H1 (cell line): ENCODE results near the gene ARHGAP24. TPM values are rescaled to one million over a fixed set of nuclear protein-coding genes. Genes with fewer than 3 reads are reported as not detected.
A peak's percentile ranks its signal among the peaks of the same experiment; 100 is the strongest.

Source experiments
- CTCF ChIA-PET: fragments of 300-600 bp; sonication (Branson Sonifier 250); formaldehyde crosslinking; loops from one replicate; lab custom pipeline; 2021; ENCODE audit not compliant: partially characterized antibody; lab: Charles Lee
- POLR2A ChIA-PET: fragments of 300-600 bp; sonication (Branson Sonifier 250); formaldehyde crosslinking; loops from one replicate; lab custom pipeline; 2021; ENCODE audit warnings: inconsistent platforms; ENCODE audit not compliant: partially characterized antibody; lab: Charles Lee
- DNase-seq, 2 experiments: peaks; one replicate each; pipeline versions ENCODE4 v3.0.0 to v3.0.0-alpha.2; 2010 to 2022; ENCODE audit warnings: low spot score in 2 of 2, low read depth in 1 of 2, mixed read lengths in 1 of 2
- FAIRE-seq: peaks from 2 replicates; lab custom pipeline; 2011; peaks lifted over from hg19 to GRCh38; lab: Jason Lieb, UNC
- H2AFZ ChIP-seq: 2 replicates; pipeline ENCODE4 v1.8.1; 2012; ENCODE audit warnings: low read length, inconsistent platforms
- H2AK5ac ChIP-seq: 2 replicates; pipeline ENCODE4 v1.6.1; 2013; ENCODE audit warnings: low read depth, low read length
- H2BK120ac ChIP-seq: replicated peaks from 2 replicates; pipeline ENCODE3; 2013; ENCODE audit warnings: low read depth, low read length, inconsistent platforms
- H2BK12ac ChIP-seq: 2 replicates; pipeline ENCODE4 v1.6.1; 2013; ENCODE audit warnings: low read depth, low read length
- H2BK15ac ChIP-seq: 2 replicates; pipeline ENCODE4 v1.6.1; 2013; ENCODE audit warnings: low read length
- H2BK20ac ChIP-seq: 2 replicates; pipeline ENCODE4 v1.6.1; 2013; ENCODE audit warnings: low read length
- H2BK5ac ChIP-seq: 2 replicates; pipeline ENCODE4 v1.6.1; 2013; ENCODE audit warnings: low read depth, low read length
- H3K14ac ChIP-seq: 2 replicates; pipeline ENCODE4 v1.6.1; 2013; ENCODE audit warnings: inconsistent platforms; ENCODE audit not compliant: insufficient read length
- H3K18ac ChIP-seq: 2 replicates; pipeline ENCODE4 v1.6.1; 2013; ENCODE audit warnings: low read length; ENCODE audit errors: extremely low read depth
- H3K23ac ChIP-seq: 2 replicates; pipeline ENCODE4 v1.6.1; 2013; ENCODE audit warnings: inconsistent platforms; ENCODE audit not compliant: insufficient read length
- H3K23me2 ChIP-seq: 2 replicates; pipeline ENCODE4 v1.6.1; 2013; ENCODE audit warnings: low read depth, low read length
- H3K27ac ChIP-seq: 2 replicates; pipeline ENCODE4 v1.6.1; 2011; ENCODE audit warnings: low read depth, low read length, inconsistent platforms
- H3K27me3 ChIP-seq, 4 experiments: replicated peaks in 1 of 4; 1 replicate in 1 of 4; 2 replicates in 3 of 4; pipeline versions ENCODE4 v1.6.1 to v1.8.1; 2011 to 2013; ENCODE audit warnings: low read length in 3 of 4, mild to moderate bottlenecking in 3 of 4, inconsistent platforms in 2 of 4, mixed read lengths in 2 of 4, moderate library complexity in 1 of 4; ENCODE audit not compliant: control insufficient read depth in 3 of 4, insufficient read depth in 3 of 4; ENCODE audit errors: extremely low read depth in 1 of 4
- H3K36me3 ChIP-seq, 4 experiments: 2 replicates each; pipeline versions ENCODE4 v1.6.1 to v1.8.1; 2011 to 2013; ENCODE audit warnings: mild to moderate bottlenecking in 4 of 4, low read length in 3 of 4, moderate library complexity in 2 of 4, control low read depth in 1 of 4, inconsistent platforms in 1 of 4; ENCODE audit not compliant: insufficient read depth in 4 of 4, control insufficient read depth in 2 of 4
- H3K4ac ChIP-seq: replicated peaks from 2 replicates; pipeline ENCODE3; 2013; ENCODE audit warnings: low read length, low read depth, mixed read lengths, inconsistent platforms; ENCODE audit not compliant: insufficient read length
- H3K4me1 ChIP-seq, 4 experiments: replicated peaks in 1 of 4; 1 replicate in 1 of 4; 2 replicates in 3 of 4; pipeline versions ENCODE4 v1.6.1 to v1.8.1; 2011 to 2013; ENCODE audit warnings: low read length in 3 of 4, inconsistent platforms in 2 of 4, mixed read lengths in 1 of 4; ENCODE audit not compliant: insufficient read depth in 4 of 4, control insufficient read depth in 3 of 4
- H3K4me2 ChIP-seq, 2 experiments: 2 replicates each; pipeline versions ENCODE4 v1.6.1 to v1.8.1; 2011 to 2013; ENCODE audit warnings: low read depth in 2 of 2, low read length in 2 of 2, control low read depth in 1 of 2, inconsistent platforms in 1 of 2, mild to moderate bottlenecking in 1 of 2; ENCODE audit not compliant: insufficient read depth in 1 of 2
- H3K4me3 ChIP-seq, 4 experiments: fragments of 200-600, 300-600 bp in 1 of 4; sonication (generic), shearing (Covaris generic), sonication (Bioruptor Twin) in 1 of 4; 2 replicates each; pipeline versions ENCODE4 v1.5.1 to v1.8.1; 2011 to 2016; ENCODE audit warnings: low read length in 4 of 4, low read depth in 3 of 4, control low read depth in 2 of 4, inconsistent platforms in 2 of 4, mild to moderate bottlenecking in 2 of 4, mixed read lengths in 1 of 4, moderate library complexity in 1 of 4; ENCODE audit not compliant: insufficient read depth in 2 of 4; ENCODE audit errors: extremely low read depth in 1 of 4
- H3K56ac ChIP-seq: replicated peaks from 2 replicates; pipeline ENCODE3; 2013; ENCODE audit warnings: low read depth, mild to moderate bottlenecking, mixed read lengths, low read length, inconsistent platforms; ENCODE audit not compliant: insufficient read length
- H3K79me1 ChIP-seq: 2 replicates; pipeline ENCODE4 v1.6.1; 2013; ENCODE audit warnings: low read depth, low read length, control low read depth
- H3K79me2 ChIP-seq, 2 experiments: 2 replicates each; pipeline versions ENCODE4 v1.6.1 to v1.8.1; 2012 to 2013; ENCODE audit warnings: low read length in 2 of 2, mild to moderate bottlenecking in 2 of 2, inconsistent platforms in 1 of 2; ENCODE audit not compliant: insufficient read depth in 2 of 2, control insufficient read depth in 1 of 2
- H3K9ac ChIP-seq, 4 experiments: replicated peaks in 1 of 4; 1 replicate in 1 of 4; 2 replicates in 3 of 4; pipeline versions ENCODE4 v1.6.1 to v1.8.1; 2011 to 2013; ENCODE audit warnings: low read depth in 3 of 4, low read length in 3 of 4, control low read depth in 2 of 4, mild to moderate bottlenecking in 2 of 4, moderate library complexity in 2 of 4, inconsistent platforms in 1 of 4; ENCODE audit errors: extremely low read depth in 1 of 4
- H3K9me3 ChIP-seq, 2 experiments: 2 replicates each; pipeline versions ENCODE4 v1.6.1 to v1.8.1; 2012 to 2013; ENCODE audit warnings: mild to moderate bottlenecking in 2 of 2, moderate library complexity in 2 of 2, control low read depth in 1 of 2, inconsistent platforms in 1 of 2, low read depth in 1 of 2, low read length in 1 of 2, mixed read lengths in 1 of 2; ENCODE audit not compliant: insufficient read depth in 2 of 2
- H4K20me1 ChIP-seq, 2 experiments: replicated peaks in 1 of 2; 2 replicates each; pipeline versions ENCODE3 to v1.8.1; 2011 to 2013; ENCODE audit warnings: inconsistent platforms in 2 of 2, low read length in 2 of 2, mild to moderate bottlenecking in 1 of 2; ENCODE audit not compliant: insufficient read depth in 2 of 2, control insufficient read depth in 1 of 2
- H4K5ac ChIP-seq: 2 replicates; pipeline ENCODE4 v1.6.1; 2013; ENCODE audit warnings: low read length, low read depth, mixed read lengths, inconsistent platforms; ENCODE audit not compliant: insufficient read length
- H4K8ac ChIP-seq: 2 replicates; pipeline ENCODE4 v1.8.0; 2013; ENCODE audit warnings: mild to moderate bottlenecking, moderate library complexity, low read length, inconsistent platforms; ENCODE audit not compliant: insufficient read depth; ENCODE audit errors: extremely low read depth
- H4K91ac ChIP-seq: replicated peaks from 2 replicates; pipeline ENCODE3; 2013; ENCODE audit warnings: low read length, mixed read lengths, inconsistent platforms; ENCODE audit not compliant: insufficient read length
- BRCA1 ChIP-seq: IDR thresholded peaks from 2 replicates; pipeline ENCODE4 v1.6.1; 2012; ENCODE audit warnings: low read depth, low read length, improper control_type of control experiment
- EGR1 ChIP-seq: IDR thresholded peaks from 2 replicates; pipeline ENCODE4 v1.6.1; 2011; ENCODE audit warnings: low read depth, low read length, borderline replicate concordance
- EP300 ChIP-seq, 2 experiments: IDR thresholded peaks; 1 replicate in 1 of 2; 2 replicates in 1 of 2; pipeline ENCODE4 v1.6.1; 2011 to 2012; ENCODE audit warnings: low read depth in 2 of 2, low read length in 2 of 2, mild to moderate bottlenecking in 2 of 2, borderline replicate concordance in 1 of 2, inconsistent platforms in 1 of 2, moderate library complexity in 1 of 2
- JUND ChIP-seq: IDR thresholded peaks from 2 replicates; pipeline ENCODE4 v1.6.1; 2011; ENCODE audit warnings: mild to moderate bottlenecking, improper control_type of control experiment, low read length
- MAFK ChIP-seq: IDR thresholded peaks from 2 replicates; pipeline ENCODE4 v1.6.1; 2012; ENCODE audit warnings: low read depth, mild to moderate bottlenecking, improper control_type of control experiment, low read length
- RNF2 ChIP-seq: fragments of 200-900, 300-1000 bp; sonication (generic); IDR thresholded peaks from 2 replicates; pipeline ENCODE4 v1.7.1; 2016; ENCODE audit warnings: borderline replicate concordance, low read depth, mild to moderate bottlenecking, antibody characterized with exemption, low read length; ENCODE audit not compliant: poor library complexity, severe bottlenecking; ENCODE audit errors: missing control alignments
- ZNF274 ChIP-seq: IDR thresholded peaks from 2 replicates; pipeline ENCODE4 v1.7.0; 2012; ENCODE audit warnings: low read length, borderline replicate concordance; ENCODE audit errors: extremely low read depth
- WGBS, 2 experiments: shearing (Covaris generic) in 1 of 2; methylation state at CpG; one replicate each; pipeline versions ENCODE4 v1.1.6 to v1.1.7; 2013 to 2015; ENCODE audit warnings: low lambda C conversion rate in 2 of 2, mixed read lengths in 2 of 2, inconsistent platforms in 1 of 2, low coverage in 1 of 2, missing lambda C conversion rate in 1 of 2; ENCODE audit not compliant: insufficient replicate concordance in 2 of 2, insufficient coverage in 1 of 2, insufficient read length in 1 of 2; ENCODE audit errors: extremely low coverage in 1 of 2, missing lambda C conversion rate in 1 of 2; 5-methylcytosine and 5-hydroxymethylcytosine counted together
- polyA plus RNA-seq, 7 experiments: library from polyadenylated mRNA; depleted of rRNA in 3 of 7; stranded (reverse) in 5 of 7; unstranded in 2 of 7; fragments of >200 nt in 5 of 7; fragments of 200-250 nt in 2 of 7; gene quantifications; 1 replicate in 5 of 7; 2 replicates in 1 of 7; 4 replicates in 1 of 7; pipeline versions ENCODE4 v1.2.1 to v1.2.3, GENCODE V29; 2011 to 2013; ENCODE audit warnings: missing spikeins in 2 of 7, mixed read lengths in 2 of 7
- total RNA-seq: library from RNA; stranded (reverse); fragmentation: NEBNext Ultra II Directional; extraction: Animal tissue kit (Norgen Biotek cat#: 25700); gene quantifications from 2 replicates; pipeline ENCODE4 v1.2.1, GENCODE V29; 2021

ARHGAP24 gene
- total and polyA plus RNA-seq, 2 of the 8 experiments (the other 6 are each of a cell fraction or from before 2014, with no cell fraction given): 0.08 to 0.50 TPM

DNA sequence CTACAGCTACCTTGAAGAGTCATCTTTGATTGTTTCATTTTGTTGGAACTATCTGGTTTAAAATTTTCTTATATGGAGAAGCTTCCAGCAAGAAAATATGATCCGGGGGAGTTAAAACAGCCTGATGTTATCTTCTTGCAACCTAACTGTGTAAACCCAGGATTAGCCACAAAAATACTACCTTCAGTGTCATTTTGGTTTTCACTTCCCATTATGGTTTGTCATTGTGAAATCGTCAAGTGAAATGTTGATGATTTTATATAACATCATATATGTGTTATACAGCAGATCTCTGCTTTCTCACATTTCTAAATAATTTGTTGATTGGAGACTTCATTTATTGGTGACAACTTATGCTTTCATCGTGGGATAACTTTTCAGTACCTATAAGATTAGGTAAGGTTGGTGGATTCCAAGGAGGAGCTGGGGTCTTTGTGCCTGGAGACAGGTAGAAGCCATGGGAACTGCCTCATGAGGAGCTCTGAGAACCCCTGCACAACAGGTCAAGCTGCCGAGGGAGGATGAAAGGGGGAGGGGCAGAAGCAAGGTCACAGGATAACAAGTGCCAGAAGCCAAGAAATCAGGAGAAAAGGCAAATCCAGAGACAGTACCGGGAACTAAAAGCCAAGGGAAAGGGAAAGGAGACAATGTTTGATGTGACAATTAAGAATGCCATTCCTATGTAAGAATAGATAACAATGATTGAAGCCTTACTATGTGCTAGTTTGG, 7.2 kb downstream of the ARHGAP24 start:
- CTCF ChIA-PET: interaction anchor here (0.7 to 1.2 kb wide), 4 partner anchors 8 to 684 kb away, joined by 3 to 4 read pairs (median 3); no protein-coding TSS in a partner anchor
- TF ChIP-seq ZNF274: no peak
- no peak for TF ChIP-seq RNF2
- no peak for TF ChIP-seq EGR1
- no peak for TF ChIP-seq EP300 (IDR thresholded peaks at IDR 0.05; ENCODE audit: borderline replicate concordance in 1 of 2, low read depth in 2 of 2, low read length in 2 of 2)
- no peak for TF ChIP-seq BRCA1
- TF ChIP-seq MAFK: no peak
- no peak for TF ChIP-seq JUND

More for the DNA sequence above, 7.2 kb downstream of the ARHGAP24 start:
- POLR2A ChIA-PET: no interaction called here
- Histone ChIP-seq H3K18ac (no peak overlapping the region), H3K14ac (no peak overlapping the region), H4K5ac (no peak overlapping the region), H3K9ac (no peak overlapping the region), H3K4me3 (no peak overlapping the region), H3K4me1 (peaks cover 0 to 2% (median 0%) of the 10 kb centered on the region in 4 experiments; a peak in 1 of 7 replicates), H2BK15ac (no peak overlapping the region), H4K20me1 (no peaks in the 10 kb centered on the region), H2BK120ac (no peak overlapping the region), H2BK5ac (no peak overlapping the region), H3K79me2 (no peaks in the 10 kb centered on the region), H2AK5ac (no peak overlapping the region), H3K36me3 (no peaks in the 10 kb centered on the region), H3K4me2 (no peak overlapping the region), H3K56ac (no peak overlapping the region), H2AFZ (0 out of 2 replicates have a peak overlapping the region, but pooled peaks have one; percentile 18), H3K4ac (no peak overlapping the region), H3K27ac (no peak overlapping the region), H3K27me3 (no peaks in the 10 kb centered on the region), H3K23ac (no peak overlapping the region), H4K8ac (no peak overlapping the region), H3K79me1 (no peaks in the 10 kb centered on the region), H2BK12ac (no peak overlapping the region), H4K91ac (no peak overlapping the region), H2BK20ac (no peak overlapping the region), H3K9me3 (no peaks in the 10 kb centered on the region), H3K23me2 (no peaks in the 10 kb centered on the region)
- 80% methylated on average over 5 of the region's 5 CpGs; no CpG with 5 or more reads in 1 of the 2 experiments for WGBS, 2 experiments
- no peak for DNase-seq
- FAIRE-seq: no peak
